ENCODE measurements around the gene SLC44A3.

SLC44A3 gene

GRCh38 chr1:94908965-94909364 is 88.8 kb downstream of the SLC44A3 start:
- no peak for DNase-seq (ENCODE audit: low read depth)
- TF ChIP-seq CTCF (conservative IDR thresholded peaks at IDR 0.05; ENCODE audit: low read length), result no peak
- no peak overlapping the region for H3K4me3 ChIP-seq (ENCODE audit: low read length)

GRCh38 chr1:94909486-94909885 is 89.3 kb downstream of the SLC44A3 start:
- TF ChIP-seq CTCF (conservative IDR thresholded peaks at IDR 0.05; ENCODE audit: low read length), result no peak
- DNase-seq (ENCODE audit: low read depth), result no peak
- no peak overlapping the region for H3K4me3 ChIP-seq (ENCODE audit: low read length)

GRCh38 chr1:94912263-94913184 is 92.4 kb downstream of the SLC44A3 start:
- no peak for DNase-seq (ENCODE audit: low read depth)
- no peak for TF ChIP-seq CTCF (conservative IDR thresholded peaks at IDR 0.05; ENCODE audit: low read length)
- H3K4me3 ChIP-seq (ENCODE audit: low read length), result no peak overlapping the region

- no peak for TF ChIP-seq CTCF (conservative IDR thresholded peaks at IDR 0.05; ENCODE audit: low read length)
Observed at GRCh38 chr1:94917251-94917650, 97.1 kb downstream of the SLC44A3 start.

GRCh38 chr1:94919241-94920030 is 99.3 kb downstream of the SLC44A3 start:
- TF ChIP-seq CTCF (conservative IDR thresholded peaks at IDR 0.05; ENCODE audit: low read length), result no peak
- DNase-seq (ENCODE audit: low read depth), result peak; percentile 51
- H3K4me3 ChIP-seq (ENCODE audit: low read length), result no peak overlapping the region

More at GRCh38 chr1:94917251-94917650, 97.1 kb downstream of the SLC44A3 start:
- H3K4me3 ChIP-seq (ENCODE audit: low read length), result no peak overlapping the region
- DNase-seq (ENCODE audit: low read depth), result no peak

GRCh38 chr1:94920061-94920460 is 99.9 kb downstream of the SLC44A3 start:
- no peak overlapping the region for H3K4me3 ChIP-seq (ENCODE audit: low read length)
- DNase-seq (ENCODE audit: low read depth), result peak; percentile 40
- peak; percentile 30 for TF ChIP-seq CTCF (conservative IDR thresholded peaks at IDR 0.05; ENCODE audit: low read length)
